ENCODE results near the gene SFT2D3. TPM values are rescaled to one million over a fixed set of nuclear protein-coding genes. Genes with fewer than 3 reads are reported as not detected.
"Not testable (repeated sequence)": the region's sequence is repeated elsewhere in the genome, so short reads cannot be mapped to it uniquely, and the experiment has no call there.

SFT2D3 gene
- total and polyA plus RNA-seq, 4 experiments from 2014 or later = 1.5 to 15.4 (median 7.9) TPM

DNA sequence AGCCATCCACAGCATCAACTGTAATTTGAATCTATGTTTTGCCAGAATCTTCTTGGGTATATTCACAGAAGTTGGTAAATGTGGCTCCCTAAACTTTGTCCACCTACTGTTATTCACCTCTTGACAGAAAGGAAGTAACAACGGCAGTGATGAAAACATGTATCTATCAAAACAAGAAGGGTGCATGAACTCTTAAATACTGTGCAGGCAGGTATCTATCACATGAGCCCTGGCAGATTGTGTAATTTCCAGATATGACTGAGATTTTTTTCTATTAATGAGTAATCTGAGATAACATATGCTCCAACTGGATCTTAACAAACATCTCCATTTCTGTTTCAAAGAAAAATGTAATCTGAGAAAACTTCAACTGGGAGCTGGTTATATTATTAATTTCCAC, 36.6 kb downstream of the SFT2D3 start:
- H3K27me3 ChIP-seq (ENCODE audit: insufficient read depth, low read length) = no peaks in the 10 kb centered on the region
- Mint-ChIP-seq H3K36me3 (peaks cover 31 to 42% of the 10 kb centered on the region in 2 donors), H3K27ac (no peak overlapping the region), H3K27me3 (no peaks in the 10 kb centered on the region), H3K9me3 (no peaks in the 10 kb centered on the region), H3K4me3 (no peak overlapping the region), H3K4me1 (peaks cover 0 to 20% (median 14%) of the 10 kb centered on the region in 4 donors)
- no peaks in the 10 kb centered on the region for H3K9me3 ChIP-seq (ENCODE audit: control insufficient read depth in 1 of 2, low read length in 2 of 2)
- no peak for DNase-seq
- intact Hi-C loops (cut with micrococcal nuclease) = no loop called here
- ChIA-PET CTCF (ENCODE audit: partially characterized antibody) (no interaction called here), POLR2A (ENCODE audit: partially characterized antibody) (no interaction called here)
- peaks cover 8% of the 10 kb centered on the region for H3K36me3 ChIP-seq (ENCODE audit: insufficient read depth, low read length)
- no peaks in the 10 kb centered on the region for H3K4me1 ChIP-seq (ENCODE audit: insufficient read depth, low read length)
- H3K4me3 ChIP-seq (ENCODE audit: low read length in 2 of 2) = no peak overlapping the region
- no peak overlapping the region for H3K27ac ChIP-seq (ENCODE audit: low read depth, low read length)

- CTCF ChIA-PET (ENCODE audit: partially characterized antibody) = no interaction called here
- Histone ChIP-seq H3K4me3 (ENCODE audit: low read length in 2 of 2) (no peak overlapping the region), H3K27me3 (ENCODE audit: insufficient read depth, low read length) (no peaks in the 10 kb centered on the region), H3K27ac (ENCODE audit: low read depth, low read length) (no peak overlapping the region), H3K4me1 (ENCODE audit: insufficient read depth, low read length) (no peaks in the 10 kb centered on the region), H3K9me3 (ENCODE audit: control insufficient read depth in 1 of 2, low read length in 2 of 2) (no peaks in the 10 kb centered on the region), H3K36me3 (ENCODE audit: insufficient read depth, low read length) (peaks cover 8% of the 10 kb centered on the region)
- H3K36me3 Mint-ChIP-seq = peaks cover 38 to 47% of the 10 kb centered on the region in 2 donors
- H3K9me3 Mint-ChIP-seq = no peaks in the 10 kb centered on the region
- DNase-seq = no peak
- no peaks in the 10 kb centered on the region for H3K27me3 Mint-ChIP-seq
- POLR2A ChIA-PET (ENCODE audit: partially characterized antibody) = no interaction called here
- intact Hi-C loops (cut with micrococcal nuclease) = no loop called here
- H3K4me3 Mint-ChIP-seq = peak overlapping the region in 1 of 8 donors; percentile 60
- H3K4me1 Mint-ChIP-seq = peaks cover 0 to 22% (median 15%) of the 10 kb centered on the region in 4 donors
- H3K27ac Mint-ChIP-seq = no peak overlapping the region
Observed at GRCh38 chr2:127739800-127740199, 38.5 kb downstream of the SFT2D3 start.

DNA sequence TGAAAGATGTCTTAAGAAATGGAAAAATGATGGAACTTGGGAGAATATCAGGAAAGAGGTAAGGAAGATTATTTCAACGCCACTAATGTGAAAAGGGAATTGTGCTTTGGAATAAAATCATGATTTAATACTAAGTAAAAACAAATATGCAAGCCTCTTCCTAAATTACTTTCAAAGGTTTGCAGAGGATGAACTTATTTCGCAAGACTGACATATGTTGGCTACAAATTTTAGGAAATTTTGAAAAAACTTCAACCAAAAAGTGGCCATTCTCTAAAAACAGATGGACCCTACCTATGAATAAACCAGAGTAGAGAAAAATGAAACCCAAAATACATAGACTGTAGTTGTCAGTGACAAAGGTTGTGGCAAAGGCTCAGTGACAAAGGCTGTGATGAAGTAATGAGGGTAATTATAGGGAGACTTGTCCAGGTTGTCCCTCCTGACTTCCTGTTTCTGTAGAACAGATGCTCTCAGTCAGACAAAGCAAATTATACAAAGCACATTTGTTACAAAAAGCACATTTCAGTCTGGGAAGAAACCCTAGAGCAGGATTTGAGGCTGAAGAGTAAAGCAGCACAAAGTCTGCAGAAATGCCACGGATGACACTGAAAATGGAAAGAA, 39.5 kb downstream of the SFT2D3 start:
- no peak for DNase-seq
- no peaks in the 10 kb centered on the region for H3K27me3 Mint-ChIP-seq
- H3K4me3 Mint-ChIP-seq = no peak overlapping the region
- intact Hi-C loops (cut with micrococcal nuclease) = no loop called here
- no peaks in the 10 kb centered on the region for H3K9me3 Mint-ChIP-seq
- H3K9me3 ChIP-seq (ENCODE audit: control insufficient read depth in 1 of 2, low read length in 2 of 2) = no peaks in the 10 kb centered on the region
- peaks cover 8% of the 10 kb centered on the region for H3K36me3 ChIP-seq (ENCODE audit: insufficient read depth, low read length)
- H3K27me3 ChIP-seq (ENCODE audit: insufficient read depth, low read length) = no peaks in the 10 kb centered on the region
- no peak overlapping the region for H3K27ac ChIP-seq (ENCODE audit: low read depth, low read length)
- peak overlapping the region in 3 of 7 donors; percentile 17 to 92 (median 32) for H3K27ac Mint-ChIP-seq
- H3K4me1 ChIP-seq (ENCODE audit: insufficient read depth, low read length) = no peaks in the 10 kb centered on the region
- no peak overlapping the region for H3K4me3 ChIP-seq (ENCODE audit: low read length in 2 of 2)
- CTCF ChIA-PET (ENCODE audit: partially characterized antibody) = no interaction called here
- H3K4me1 Mint-ChIP-seq = peaks cover 0 to 22% (median 15%) of the 10 kb centered on the region in 4 donors
- POLR2A ChIA-PET (ENCODE audit: partially characterized antibody) = no interaction called here
- peaks cover 40 to 49% of the 10 kb centered on the region in 2 donors for H3K36me3 Mint-ChIP-seq

- H3K27ac Mint-ChIP-seq = no peak overlapping the region
- peaks cover 44 to 47% of the 10 kb centered on the region in 2 donors for H3K36me3 Mint-ChIP-seq
- H3K27ac ChIP-seq (ENCODE audit: low read depth, low read length) = no peak overlapping the region
- no peak overlapping the region for H3K4me3 ChIP-seq (ENCODE audit: low read length in 2 of 2)
- ChIA-PET CTCF (ENCODE audit: partially characterized antibody) (no interaction called here), POLR2A (ENCODE audit: partially characterized antibody) (interaction anchor here (1.1 kb wide), 1 partner anchor 41 kb away, joined by 3 read pairs; no protein-coding TSS in a partner anchor)
- no peaks in the 10 kb centered on the region for H3K9me3 ChIP-seq (ENCODE audit: control insufficient read depth in 1 of 2, low read length in 2 of 2)
- no peak overlapping the region for H3K4me3 Mint-ChIP-seq
- no peaks in the 10 kb centered on the region for H3K4me1 ChIP-seq (ENCODE audit: insufficient read depth, low read length)
- DNase-seq = no peak
- peaks cover 11% of the 10 kb centered on the region for H3K36me3 ChIP-seq (ENCODE audit: insufficient read depth, low read length)
- no peaks in the 10 kb centered on the region for H3K27me3 Mint-ChIP-seq
- H3K27me3 ChIP-seq (ENCODE audit: insufficient read depth, low read length) = no peaks in the 10 kb centered on the region
- H3K9me3 Mint-ChIP-seq = no peaks in the 10 kb centered on the region
- peaks cover 0 to 23% (median 13%) of the 10 kb centered on the region in 4 donors for H3K4me1 Mint-ChIP-seq
- intact Hi-C loops (cut with micrococcal nuclease) = no loop called here
Observed at GRCh38 chr2:127743477-127744026, 42.3 kb downstream of the SFT2D3 start.

GRCh38 chr2:127747621-127748020, 46.3 kb downstream of the SFT2D3 start:
- CTCF ChIA-PET (ENCODE audit: partially characterized antibody) = no interaction called here
- POLR2A ChIA-PET (ENCODE audit: partially characterized antibody) = no interaction called here
- peaks cover 24 to 38% of the 10 kb centered on the region in 2 donors for H3K36me3 Mint-ChIP-seq

DNA sequence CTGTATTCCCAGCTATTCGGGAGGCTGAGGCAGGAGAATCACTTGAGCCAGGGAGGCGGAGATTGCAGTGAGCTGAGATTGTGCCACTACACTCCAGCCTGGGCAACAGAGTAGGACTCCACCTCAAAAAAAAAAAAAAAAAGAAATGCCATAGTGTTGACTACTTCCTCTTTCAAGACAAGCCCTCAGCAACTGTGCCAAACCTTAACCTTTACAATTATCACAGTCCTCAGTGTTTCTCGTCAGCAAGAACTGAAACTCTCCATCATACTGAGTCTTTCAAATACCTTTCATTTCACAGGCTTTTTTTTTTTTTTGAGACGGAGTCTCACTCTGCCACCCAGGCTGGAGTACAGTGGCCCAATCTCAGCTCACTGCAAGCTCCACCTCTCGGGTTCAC, 48.2 kb downstream of the SFT2D3 start:
- CTCF ChIA-PET (ENCODE audit: partially characterized antibody); H3K27me3 ChIP-seq (ENCODE audit: insufficient read depth, low read length); H3K4me3 ChIP-seq (ENCODE audit: low read length in 2 of 2); H3K9me3 Mint-ChIP-seq; H3K4me1 Mint-ChIP-seq; DNase-seq; H3K4me1 ChIP-seq (ENCODE audit: insufficient read depth, low read length); H3K27ac ChIP-seq (ENCODE audit: low read depth, low read length); H3K9me3 ChIP-seq (ENCODE audit: control insufficient read depth in 1 of 2, low read length in 2 of 2); intact Hi-C loops (cut with micrococcal nuclease); H3K4me3 Mint-ChIP-seq; H3K27me3 Mint-ChIP-seq; H3K27ac Mint-ChIP-seq: not testable (repeated sequence)
- peaks cover 12% of the 10 kb centered on the region for H3K36me3 ChIP-seq (ENCODE audit: insufficient read depth, low read length)
- peaks cover 19 to 38% of the 10 kb centered on the region in 2 donors for H3K36me3 Mint-ChIP-seq
- POLR2A ChIA-PET (ENCODE audit: partially characterized antibody) = interaction anchor here (1.3 kb wide), 1 partner anchor 47 kb away, joined by 5 read pairs; no protein-coding TSS in a partner anchor

More at GRCh38 chr2:127747621-127748020, 46.3 kb downstream of the SFT2D3 start:
- intact Hi-C loops (cut with micrococcal nuclease) = no loop called here
- Histone ChIP-seq H3K27ac (ENCODE audit: low read depth, low read length) (no peak overlapping the region), H3K9me3 (ENCODE audit: control insufficient read depth in 1 of 2, low read length in 2 of 2) (no peaks in the 10 kb centered on the region), H3K4me1 (ENCODE audit: insufficient read depth, low read length) (no peaks in the 10 kb centered on the region), H3K27me3 (ENCODE audit: insufficient read depth, low read length) (no peaks in the 10 kb centered on the region), H3K36me3 (ENCODE audit: insufficient read depth, low read length) (peaks cover 12% of the 10 kb centered on the region), H3K4me3 (ENCODE audit: low read length in 2 of 2) (no peak overlapping the region)
- Mint-ChIP-seq H3K4me1 (peaks cover 0 to 7% (median 3%) of the 10 kb centered on the region in 4 donors), H3K4me3 (no peak overlapping the region), H3K27ac (peak overlapping the region in 2 of 7 donors; percentile 15 to 47), H3K27me3 (no peaks in the 10 kb centered on the region), H3K9me3 (no peaks in the 10 kb centered on the region)
- DNase-seq = no peak

GRCh38 chr2:127753374-127753773, 52.1 kb downstream of the SFT2D3 start:
- POLR2A ChIA-PET (ENCODE audit: partially characterized antibody) = no interaction called here
- CTCF ChIA-PET (ENCODE audit: partially characterized antibody) = no interaction called here

More at GRCh38 chr2:127753374-127753773, 52.1 kb downstream of the SFT2D3 start:
- no peaks in the 10 kb centered on the region for H3K27me3 ChIP-seq (ENCODE audit: insufficient read depth, low read length)
- H3K9me3 Mint-ChIP-seq = no peaks in the 10 kb centered on the region
- no peak overlapping the region for H3K4me3 ChIP-seq (ENCODE audit: low read length in 2 of 2)
- no peaks in the 10 kb centered on the region for H3K9me3 ChIP-seq (ENCODE audit: control insufficient read depth in 1 of 2, low read length in 2 of 2)
- H3K27me3 Mint-ChIP-seq = no peaks in the 10 kb centered on the region
- H3K36me3 Mint-ChIP-seq = peaks cover 1 to 30% of the 10 kb centered on the region in 2 donors
- H3K4me3 Mint-ChIP-seq = no peak overlapping the region
- no peak overlapping the region for H3K27ac ChIP-seq (ENCODE audit: low read depth, low read length)
- no peak for DNase-seq
- no peak overlapping the region for H3K27ac Mint-ChIP-seq
- peaks cover 0 to 2% (median 0%) of the 10 kb centered on the region in 4 donors for H3K4me1 Mint-ChIP-seq
- no peaks in the 10 kb centered on the region for H3K4me1 ChIP-seq (ENCODE audit: insufficient read depth, low read length)
- intact Hi-C loops (cut with micrococcal nuclease) = no loop called here
- H3K36me3 ChIP-seq (ENCODE audit: insufficient read depth, low read length) = peaks cover 3% of the 10 kb centered on the region

Measured in CD4-positive, alpha-beta memory T cell (primary cell).